Panc1 (cell line): ENCODE measurements around the gene STPG3. TPM values are rescaled to one million over a fixed set of nuclear protein-coding genes. Genes with fewer than 3 reads are reported as not detected.
"Not testable (repeated sequence)": the region's sequence is repeated elsewhere in the genome, so short reads cannot be mapped to it uniquely, and the experiment has no call there.

ENCODE experiments used
- ATAC-seq: fragments of 200-7000 bp; cut with Tn5 transposase; 2 replicates; pipeline ENCODE4 v1.9.1; 2020; ENCODE audit warnings: mild to moderate bottlenecking, moderate library complexity
- BruUV-seq: library from RNA; stranded (reverse); fragments of 400-500 nt; replicated peaks from 2 replicates; lab custom pipeline; 2021; lab: Mats Ljungman, UMichigan
- CTCF ChIA-PET: fragments of 300-600 bp; sonication (Branson Sonifier 250); formaldehyde crosslinking; loops from one replicate; lab custom pipeline; 2022; ENCODE audit warnings: antibody characterized with exemption; lab: Charles Lee
- POLR2A ChIA-PET: fragments of 300-600 bp; sonication (Branson Sonifier 250); formaldehyde crosslinking; loops from one replicate; lab custom pipeline; 2022; ENCODE audit warnings: antibody characterized with exemption; lab: Charles Lee
- DNase-seq: peaks from one replicate; pipeline ENCODE4 v3.0.0-alpha.2; 2010; ENCODE audit warnings: low read depth, low spot score
- H3K27ac ChIP-seq: 2 replicates; pipeline ENCODE4 v1.5.1; 2011; ENCODE audit warnings: mild to moderate bottlenecking, low read length, inconsistent platforms
- H3K27me3 ChIP-seq: fragments of 200-500 bp; sonication (Bioruptor generic); 2 replicates; pipeline ENCODE4 v1.6.0; 2014; ENCODE audit warnings: low read length, inconsistent platforms; ENCODE audit not compliant: control insufficient read depth, insufficient read depth
- H3K36me3 ChIP-seq: fragments of 200-500 bp; sonication (Bioruptor generic); 2 replicates; pipeline ENCODE4 v1.5.1; 2014; ENCODE audit warnings: inconsistent platforms, mild to moderate bottlenecking, low read length, moderate library complexity; ENCODE audit not compliant: control insufficient read depth, insufficient read depth
- H3K4me1 ChIP-seq: 2 replicates; pipeline ENCODE4 v1.5.1; 2011; ENCODE audit warnings: inconsistent platforms, mild to moderate bottlenecking, low read length, moderate library complexity; ENCODE audit not compliant: control insufficient read depth, insufficient read depth
- H3K4me3 ChIP-seq, 2 experiments: 2 replicates each; pipeline ENCODE4 v1.5.1; 2011 to 2012; ENCODE audit warnings: low read depth in 2 of 2, low read length in 2 of 2, mild to moderate bottlenecking in 2 of 2, inconsistent platforms in 1 of 2, moderate library complexity in 1 of 2
- H3K9me3 ChIP-seq: fragments of 200-500 bp; sonication (Bioruptor generic); 2 replicates; pipeline ENCODE4 v1.5.1; 2014; ENCODE audit warnings: low read depth, mild to moderate bottlenecking, inconsistent platforms, low read length, moderate library complexity; ENCODE audit not compliant: control insufficient read depth, insufficient read depth
- CTCF ChIP-seq: fragments of 450-650 bp; IDR thresholded peaks from 2 replicates; pipeline ENCODE4 v1.5.1; 2017; ENCODE audit warnings: mild to moderate bottlenecking
- POLR2AphosphoS5 ChIP-seq: IDR thresholded peaks from 2 replicates; pipeline ENCODE4 v1.6.1; 2012; ENCODE audit warnings: mild to moderate bottlenecking, low read depth, low read length, moderate library complexity
- REST ChIP-seq, 2 experiments: IDR thresholded peaks; 2 replicates each; pipeline ENCODE4 v1.6.1; 2011 to 2012; ENCODE audit warnings: low read depth in 2 of 2, control low read depth in 1 of 2, low read length in 1 of 2, mild to moderate bottlenecking in 1 of 2, moderate library complexity in 1 of 2; ENCODE audit not compliant: insufficient read depth in 1 of 2
- SIN3A ChIP-seq: IDR thresholded peaks from 2 replicates; pipeline ENCODE4 v1.6.1; 2012; ENCODE audit warnings: low read depth, mild to moderate bottlenecking, low read length, moderate library complexity, borderline replicate concordance; ENCODE audit not compliant: insufficient read depth
- TCF7L2 ChIP-seq: IDR thresholded peaks from 2 replicates; pipeline ENCODE4 v1.6.1; 2011; ENCODE audit warnings: mild to moderate bottlenecking, low read depth, low read length, inconsistent platforms
- in situ Hi-C: cut with HindIII; loops from 2 replicates; pipeline ENCODE4 v1.10.0; 2016; ENCODE audit warnings: low sequenced_read_pairs, low pct_unique_long_range_greater_than_20kb
- intact Hi-C: fragments of 100-400 bp; cut with micrococcal nuclease; formaldehyde crosslinking; loops from one replicate; pipeline ENCODE4 v1.10.0; 2022; ENCODE audit not compliant: unreplicated experiment
- total RNA-seq: library from RNA; stranded (reverse); gene quantifications from one replicate; pipeline ENCODE4 v1.2.1, GENCODE V29; 2021; ENCODE audit not compliant: unreplicated experiment

STPG3 gene
- total RNA-seq, 1 experiment from 2014 or later, result 0.26 TPM

DNA sequence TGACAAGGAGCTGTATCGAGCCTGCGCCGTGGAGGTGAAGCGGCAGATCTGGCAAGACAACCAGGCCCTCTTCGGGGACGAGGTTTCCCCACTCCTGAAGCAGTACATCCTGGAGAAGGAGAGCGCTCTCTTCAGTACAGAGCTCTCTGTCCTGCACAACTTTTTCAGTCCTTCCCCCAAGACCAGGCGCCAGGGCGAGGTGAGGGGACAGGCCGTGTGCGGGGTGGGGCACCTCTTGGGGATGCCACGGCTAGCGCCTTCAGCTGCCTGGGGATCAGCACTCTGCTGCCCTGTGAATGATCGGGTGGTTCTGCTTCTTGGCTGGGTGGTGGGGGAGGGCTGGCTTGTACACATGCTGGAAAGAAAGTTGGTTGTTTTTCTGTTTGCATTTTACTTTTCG is 5.8 kb downstream of the STPG3 start:
- H3K4me1 ChIP-seq, result peaks cover 16% of the 10 kb centered on the region
- TF ChIP-seq CTCF (no peak), REST (IDR thresholded peaks at IDR 0.05; ENCODE audit: insufficient read depth in 1 of 2, low read depth in 2 of 2, low read length in 1 of 2) (no peak), POLR2AphosphoS5 (no peak), SIN3A (no peak), TCF7L2 (no peak)
- CTCF ChIA-PET, result no interaction called here
- peak overlapping the region; percentile 72 to 78; a peak in 2 of 4 replicates for H3K4me3 ChIP-seq
- intact Hi-C loops (no loop called here), in situ Hi-C loops (no loop called here)
- ATAC-seq, result no peak
- no TSS peak for BruUV-seq
- POLR2A ChIA-PET, result no interaction called here
- no peaks in the 10 kb centered on the region for H3K27me3 ChIP-seq
- no peaks in the 10 kb centered on the region for H3K9me3 ChIP-seq
- peaks cover 3% of the 10 kb centered on the region; the same call in 1 of the 2 replicates for H3K36me3 ChIP-seq
- no peak for DNase-seq
- H3K27ac ChIP-seq, result 0 out of 2 replicates have a peak overlapping the region, but pooled peaks have one; percentile 82

DNA sequence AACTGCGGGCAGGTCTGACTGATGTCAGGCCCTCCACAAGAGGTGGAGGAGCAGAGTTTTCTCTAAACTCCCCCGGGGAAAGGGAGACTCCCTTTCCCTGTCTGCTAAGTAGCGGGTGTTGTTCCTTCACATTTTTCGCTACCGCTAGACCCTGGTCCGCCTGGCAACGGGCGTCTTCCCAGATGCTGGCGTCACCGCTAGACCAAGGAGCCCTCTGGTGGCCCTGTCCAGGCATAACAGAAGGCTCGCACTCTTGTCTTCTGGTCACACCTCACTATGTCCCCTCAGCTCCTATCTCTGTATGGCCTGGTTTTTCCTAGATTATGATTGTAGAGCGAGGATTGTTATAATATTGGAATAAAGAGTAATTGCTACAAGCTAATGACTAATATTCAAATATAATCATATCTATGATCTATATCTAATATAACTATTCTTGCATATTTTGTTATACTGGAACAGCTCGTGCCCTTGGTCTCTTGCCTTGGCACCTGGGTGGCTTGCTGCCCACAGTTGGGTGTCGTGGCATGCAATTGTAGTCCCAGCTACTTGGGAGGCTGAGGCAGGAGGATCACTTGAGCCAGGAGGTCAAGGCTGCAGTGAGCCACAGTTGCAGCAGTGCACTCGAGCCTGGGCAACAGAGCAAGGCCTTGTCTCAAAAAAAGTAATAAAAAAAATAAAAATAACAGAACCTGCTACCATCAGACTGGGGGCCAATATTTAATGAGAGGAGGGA is 11.3 kb downstream of the STPG3 start:
- H3K36me3 ChIP-seq, H3K4me3 ChIP-seq, ATAC-seq, BruUV-seq, H3K27me3 ChIP-seq, H3K9me3 ChIP-seq, DNase-seq, in situ Hi-C loops, intact Hi-C loops, H3K27ac ChIP-seq, H3K4me1 ChIP-seq: not testable (repeated sequence)
- ChIA-PET CTCF (interaction anchor here (1.0 kb wide), 1 partner anchor 26 kb away, joined by 3 read pairs; no protein-coding TSS in a partner anchor), POLR2A (interaction anchor here (0.8 kb wide), 1 partner anchor 22 kb away, joined by 3 read pairs; the partner anchor contains the start of gene TUBB4B)
- peak; percentile 76 for TF ChIP-seq CTCF
